Upper lobe of left lung (tissue), 6 donors: ENCODE results near the gene ZDHHC14. TPM values are rescaled to one million over a fixed set of nuclear protein-coding genes. Genes with fewer than 3 reads are reported as not detected.

Experiments used
- ATAC-seq, 2 donors: fragments of 200-7000 bp; cut with Tn5 transposase; one replicate each; pipeline ENCODE4 v1.9.1; 2022; ENCODE audit warnings: mild to moderate bottlenecking in 2 of 2, moderate library complexity in 2 of 2; ENCODE audit not compliant: low FRiP score in 2 of 2
- DNase-seq, 2 donors: peaks; one replicate each; pipeline ENCODE4 v3.0.0-alpha.2; 2019 to 2020
- H3K27ac ChIP-seq, 4 donors: fragments of 200-600 bp; sonication (generic); one replicate each; pipeline ENCODE4 v1.5.1; 2016 to 2019
- H3K27me3 ChIP-seq, 4 donors: fragments of 200-600 bp; sonication (generic); one replicate each; pipeline ENCODE4 v1.5.1; 2017 to 2019
- H3K36me3 ChIP-seq, 4 donors: fragments of 200-600 bp; sonication (generic); one replicate each; pipeline ENCODE4 v1.5.1; 2016 to 2019
- H3K4me1 ChIP-seq, 4 donors: fragments of 200-600 bp; sonication (generic); one replicate each; pipeline ENCODE4 v1.5.1; 2018 to 2019
- H3K4me3 ChIP-seq, 4 donors: fragments of 200-600 bp; sonication (generic); one replicate each; pipeline ENCODE4 v1.5.1; 2017 to 2019; ENCODE audit warnings: mild to moderate bottlenecking in 2 of 4, moderate library complexity in 1 of 4
- H3K9me3 ChIP-seq, 4 donors: fragments of 200-600 bp; sonication (generic); one replicate each; pipeline ENCODE4 v1.5.1; 2018 to 2019
- EP300 ChIP-seq, 4 donors: sonication (generic); formaldehyde crosslinking; IDR thresholded peaks; one replicate each; pipeline ENCODE4 v1.5.1; 2017; ENCODE audit warnings: antibody characterized with exemption in 4 of 4, control low read depth in 2 of 4
- POLR2A ChIP-seq, 4 donors: fragments of 450-650 bp; IDR thresholded peaks; one replicate each; pipeline ENCODE4 v1.5.1; 2016 to 2017; ENCODE audit warnings: antibody characterized with exemption in 4 of 4, mild to moderate bottlenecking in 2 of 4
- POLR2AphosphoS5 ChIP-seq, 2 donors: sonication (generic); formaldehyde crosslinking; IDR thresholded peaks; one replicate each; pipeline ENCODE4 v1.5.1; 2017; ENCODE audit warnings: antibody characterized with exemption in 2 of 2
- WGBS, 2 donors: methylation state at CpG; one replicate each; pipeline ENCODE4 v1.1.5; 2017 to 2018; 5-methylcytosine and 5-hydroxymethylcytosine counted together
- total RNA-seq, 6 donors: library from RNA; depleted of rRNA in 4 of 6; stranded (reverse); fragments of >200 nt in 4 of 6; gene quantifications; one replicate each; pipeline versions ENCODE4 v1.1.0 to v1.2.1, GENCODE V29; 2016 to 2021
- TF ChIP-seq, protein P1 (sequence below), 6 experiments: fragments of 450-650 bp in 4 of 6; fragments of 200-600 bp in 2 of 6; sonication (generic) in 2 of 6; IDR thresholded peaks; one replicate each; pipeline ENCODE4 v1.5.1; 2016 to 2019; ENCODE audit warnings: antibody characterized with exemption in 6 of 6
- donor health status: DM: no; HTN: no; CAD: no; lungs with moderate emphysema.
- donor health status: DM: no; HTN: yes; CAD: no; lungs with severe emphysema.

ZDHHC14 gene
- total RNA-seq, 6 donors from 2014 or later = 5.3 to 16.5 (median 9.4) TPM

DNA sequence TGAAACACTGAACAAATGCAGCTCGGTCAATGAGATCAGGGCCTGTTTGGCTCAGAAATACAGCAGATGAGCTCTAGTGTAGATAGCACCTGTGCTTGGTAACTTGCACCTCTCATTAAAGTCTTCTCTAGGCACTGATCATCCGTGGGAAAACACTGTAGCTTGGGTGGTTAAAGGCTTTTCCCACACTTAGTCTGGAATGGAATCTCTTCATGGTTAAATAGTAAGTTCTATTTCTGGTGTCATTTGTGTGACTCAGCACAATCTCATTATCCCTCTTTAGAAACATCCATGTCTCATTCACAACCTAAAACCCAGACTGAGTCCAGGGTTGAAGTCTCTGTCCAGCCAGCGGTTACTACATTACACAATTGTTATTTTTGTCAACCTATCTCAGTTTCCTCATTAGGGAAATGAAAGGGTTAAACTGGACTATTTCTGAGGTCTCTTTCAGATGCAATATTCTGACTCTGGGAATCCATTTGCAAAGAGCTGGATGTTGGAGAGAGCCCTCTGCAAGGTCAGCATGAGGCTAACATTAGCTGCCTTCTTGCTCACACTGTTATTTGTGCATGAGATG is 125.0 kb downstream of the ZDHHC14 start:
- Histone ChIP-seq H3K27me3 (no peaks in the 10 kb centered on the region), H3K4me3 (no peak overlapping the region), H3K4me1 (no peaks in the 10 kb centered on the region), H3K36me3 (no peaks in the 10 kb centered on the region), H3K27ac (no peak overlapping the region), H3K9me3 (peaks cover 0 to 14% (median 9%) of the 10 kb centered on the region in 4 donors)
- DNase-seq (no peak), ATAC-seq (no peak)
- no peak for TF ChIP-seq POLR2AphosphoS5 (IDR thresholded peaks at IDR 0.05)
- TF ChIP-seq, protein P1, sequence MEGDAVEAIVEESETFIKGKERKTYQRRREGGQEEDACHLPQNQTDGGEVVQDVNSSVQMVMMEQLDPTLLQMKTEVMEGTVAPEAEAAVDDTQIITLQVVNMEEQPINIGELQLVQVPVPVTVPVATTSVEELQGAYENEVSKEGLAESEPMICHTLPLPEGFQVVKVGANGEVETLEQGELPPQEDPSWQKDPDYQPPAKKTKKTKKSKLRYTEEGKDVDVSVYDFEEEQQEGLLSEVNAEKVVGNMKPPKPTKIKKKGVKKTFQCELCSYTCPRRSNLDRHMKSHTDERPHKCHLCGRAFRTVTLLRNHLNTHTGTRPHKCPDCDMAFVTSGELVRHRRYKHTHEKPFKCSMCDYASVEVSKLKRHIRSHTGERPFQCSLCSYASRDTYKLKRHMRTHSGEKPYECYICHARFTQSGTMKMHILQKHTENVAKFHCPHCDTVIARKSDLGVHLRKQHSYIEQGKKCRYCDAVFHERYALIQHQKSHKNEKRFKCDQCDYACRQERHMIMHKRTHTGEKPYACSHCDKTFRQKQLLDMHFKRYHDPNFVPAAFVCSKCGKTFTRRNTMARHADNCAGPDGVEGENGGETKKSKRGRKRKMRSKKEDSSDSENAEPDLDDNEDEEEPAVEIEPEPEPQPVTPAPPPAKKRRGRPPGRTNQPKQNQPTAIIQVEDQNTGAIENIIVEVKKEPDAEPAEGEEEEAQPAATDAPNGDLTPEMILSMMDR (IDR thresholded peaks at IDR 0.05) = no peak
- TF ChIP-seq POLR2A (IDR thresholded peaks at IDR 0.05) = no peak
- no peak for TF ChIP-seq EP300 (IDR thresholded peaks at IDR 0.05)
- WGBS, 2 donors = 95 to 97% methylated on average over 3 of the region's 3 CpGs

DNA sequence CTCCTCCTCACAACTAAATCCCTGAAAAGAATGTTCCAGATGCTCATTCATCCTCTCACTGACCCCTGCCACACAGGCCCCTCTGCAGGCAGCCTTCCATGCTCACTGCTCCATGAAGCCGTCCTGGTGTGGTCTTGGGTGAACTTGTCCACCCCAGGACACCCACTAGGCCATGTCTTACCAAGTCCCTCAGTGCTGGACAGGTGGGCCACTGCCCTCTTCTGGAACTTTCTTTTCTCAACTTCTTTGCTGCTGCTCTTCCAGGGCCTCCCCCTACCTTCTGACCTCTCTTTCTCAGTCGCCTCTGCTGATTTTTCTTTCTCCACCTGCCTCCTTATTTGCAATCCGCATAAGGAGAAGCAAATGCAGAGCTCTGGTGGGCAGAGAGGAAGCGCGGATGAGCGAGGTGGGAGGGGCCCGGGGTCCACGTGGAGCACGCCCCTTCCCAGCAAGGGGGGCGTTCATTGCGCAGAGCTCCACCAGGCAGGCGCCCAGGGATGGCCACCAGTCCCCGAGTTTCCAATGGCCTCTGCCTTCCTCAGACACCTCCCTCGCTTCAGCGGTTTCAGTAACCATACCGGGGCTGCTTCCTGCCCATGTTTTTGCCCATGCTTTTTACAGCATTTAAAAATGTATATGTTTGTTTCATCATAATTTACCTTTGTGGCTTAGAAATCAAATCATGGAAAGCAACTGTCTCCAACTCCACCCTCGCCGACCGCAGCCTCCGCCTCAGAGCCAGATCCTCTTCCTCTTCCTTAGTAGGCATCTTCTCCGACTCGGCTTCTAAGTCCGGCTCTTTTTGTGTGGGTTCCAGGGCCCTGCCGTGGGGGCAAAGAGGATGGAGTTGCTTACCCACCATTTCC is 129.6 kb downstream of the ZDHHC14 start:
- Histone ChIP-seq H3K27ac (no peak overlapping the region), H3K4me3 (peak overlapping the region in 2 of 4 donors; percentile 15 to 22), H3K9me3 (peaks cover 0 to 10% (median 6%) of the 10 kb centered on the region in 4 donors), H3K4me1 (no peaks in the 10 kb centered on the region), H3K27me3 (no peaks in the 10 kb centered on the region), H3K36me3 (no peaks in the 10 kb centered on the region)
- TF ChIP-seq POLR2A (IDR thresholded peaks at IDR 0.05) = no peak
- TF ChIP-seq, protein P1 (IDR thresholded peaks at IDR 0.05) = no peak
- no peak for TF ChIP-seq POLR2AphosphoS5 (IDR thresholded peaks at IDR 0.05)
- TF ChIP-seq EP300 (IDR thresholded peaks at IDR 0.05) = no peak
- DNase-seq (peak in 1 of 2 donors; percentile 60), ATAC-seq (peak in 1 of 2 donors; percentile 19)
- WGBS, 2 donors = 72 to 91% methylated on average over 24 of the region's 24 CpGs

- TF ChIP-seq EP300 (IDR thresholded peaks at IDR 0.05) (no peak), POLR2A (IDR thresholded peaks at IDR 0.05) (no peak), POLR2AphosphoS5 (IDR thresholded peaks at IDR 0.05) (no peak)
- TF ChIP-seq, protein P1 (IDR thresholded peaks at IDR 0.05) = no peak
- H3K4me1 ChIP-seq = no peaks in the 10 kb centered on the region
- no peaks in the 10 kb centered on the region for H3K36me3 ChIP-seq
- no peak for ATAC-seq
- no peak overlapping the region for H3K4me3 ChIP-seq
- H3K27ac ChIP-seq = no peak overlapping the region
- H3K27me3 ChIP-seq = no peaks in the 10 kb centered on the region
- WGBS, 2 donors = 97% methylated on average over 16 of the region's 16 CpGs
- H3K9me3 ChIP-seq = no peaks in the 10 kb centered on the region
- DNase-seq = peak in 1 of 2 donors; percentile 36
Observed at GRCh38 chr6:157511682-157512381, 130.8 kb downstream of the ZDHHC14 start.

GRCh38 chr6:157512382-157512682 is 131.3 kb downstream of the ZDHHC14 start:
- Histone ChIP-seq H3K36me3 (no peaks in the 10 kb centered on the region), H3K9me3 (no peaks in the 10 kb centered on the region), H3K4me1 (no peaks in the 10 kb centered on the region), H3K4me3 (no peak overlapping the region), H3K27me3 (no peaks in the 10 kb centered on the region), H3K27ac (no peak overlapping the region)
- no peak for DNase-seq
- 93 to 94% methylated on average over 5 of the region's 5 CpGs for WGBS, 2 donors
- TF ChIP-seq, protein P1 (IDR thresholded peaks at IDR 0.05) = no peak
- no peak for TF ChIP-seq EP300 (IDR thresholded peaks at IDR 0.05)
- no peak for TF ChIP-seq POLR2A (IDR thresholded peaks at IDR 0.05)
- no peak for TF ChIP-seq POLR2AphosphoS5 (IDR thresholded peaks at IDR 0.05)
- ATAC-seq = no peak
